HFF-Myc (cell line): Measurements from ENCODE around the gene CIDEB.

Experiments used
- DNase-seq: peaks from one replicate; pipeline ENCODE4 v3.0.0-alpha.2; 2011; ENCODE audit warnings: low read depth; ENCODE audit errors: extremely low read depth
- H3K4me3 ChIP-seq: replicated peaks from 2 replicates; pipeline ENCODE4 v1.5.1; 2011; ENCODE audit warnings: low read depth, mild to moderate bottlenecking, control low read depth, low read length
- CTCF ChIP-seq: IDR thresholded peaks from 2 replicates; pipeline ENCODE4 v1.5.1; 2012; ENCODE audit warnings: mild to moderate bottlenecking, low read depth, low read length, control low read depth; ENCODE audit errors: missing control alignments

CIDEB gene

GRCh38 chr14:24317141-24317928 is 9.6 kb upstream of the CIDEB start:
- no peak for DNase-seq
- TF ChIP-seq CTCF: no peak
- no peak overlapping the region for H3K4me3 ChIP-seq

- no peak for DNase-seq
- no peak for TF ChIP-seq CTCF
- no peak overlapping the region for H3K4me3 ChIP-seq
Observed at GRCh38 chr14:24316597-24316950, 8.8 kb upstream of the CIDEB start.

GRCh38 chr14:24315807-24316596 is 8.2 kb upstream of the CIDEB start:
- DNase-seq: no peak
- no peak for TF ChIP-seq CTCF
- H3K4me3 ChIP-seq: no peak overlapping the region

- DNase-seq: no peak
- no peak for TF ChIP-seq CTCF
- no peak overlapping the region for H3K4me3 ChIP-seq
Observed at GRCh38 chr14:24315243-24315806, 7.5 kb upstream of the CIDEB start.

- H3K4me3 ChIP-seq: no peak overlapping the region
- no peak for DNase-seq
- no peak for TF ChIP-seq CTCF
Observed at GRCh38 chr14:24314377-24315193, 6.8 kb upstream of the CIDEB start.

GRCh38 chr14:24313913-24314312 is 6.1 kb upstream of the CIDEB start:
- DNase-seq: no peak
- TF ChIP-seq CTCF: no peak
- H3K4me3 ChIP-seq: no peak overlapping the region
